GM20000 (cell line): ENCODE measurements around the gene KHK.

Experiments used
- DNase-seq: peaks from one replicate; pipeline ENCODE4 v3.0.0; 2012; ENCODE audit warnings: low spot score
- TF ChIP-seq, protein P1 (sequence below): IDR thresholded peaks from 2 replicates; pipeline ENCODE4 v1.5.1; 2012; ENCODE audit warnings: mild to moderate bottlenecking, control low read depth; ENCODE audit errors: extremely low read depth, missing control alignments

The KHK gene

DNA sequence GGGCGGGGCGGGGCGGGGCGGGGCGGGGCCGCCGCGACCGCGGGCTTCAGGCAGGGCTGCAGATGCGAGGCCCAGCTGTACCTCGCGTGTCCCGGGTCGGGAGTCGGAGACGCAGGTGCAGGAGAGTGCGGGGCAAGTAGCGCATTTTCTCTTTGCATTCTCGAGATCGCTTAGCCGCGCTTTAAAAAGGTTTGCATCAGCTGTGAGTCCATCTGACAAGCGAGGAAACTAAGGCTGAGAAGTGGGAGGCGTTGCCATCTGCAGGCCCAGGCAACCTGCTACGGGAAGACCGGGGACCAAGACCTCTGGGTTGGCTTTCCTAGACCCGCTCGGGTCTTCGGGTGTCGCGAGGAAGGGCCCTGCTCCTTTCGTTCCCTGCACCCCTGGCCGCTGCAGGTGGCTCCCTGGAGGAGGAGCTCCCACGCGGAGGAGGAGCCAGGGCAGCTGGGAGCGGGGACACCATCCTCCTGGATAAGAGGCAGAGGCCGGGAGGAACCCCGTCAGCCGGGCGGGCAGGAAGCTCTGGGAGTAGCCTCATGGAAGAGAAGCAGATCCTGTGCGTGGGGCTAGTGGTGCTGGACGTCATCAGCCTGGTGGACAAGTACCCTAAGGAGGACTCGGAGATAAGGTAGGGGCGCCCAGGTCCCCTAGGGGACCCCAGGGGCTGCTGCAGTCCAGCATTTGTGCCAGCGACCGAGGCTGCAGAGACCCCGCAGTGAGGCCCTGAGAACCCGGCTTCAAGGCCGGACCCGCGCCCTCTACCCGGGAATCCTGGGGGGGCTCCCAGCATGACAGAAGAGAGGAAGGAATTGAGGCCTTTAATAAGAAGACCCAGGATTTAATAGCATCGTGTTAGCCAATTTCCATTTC, at the start of gene KHK:
TSS of gene KHK (plus strand) at position 49 of the 870 bp plus-strand sequence. CDS start at position 537, 488 bp downstream.
- peak; percentile 48 for DNase-seq
- TF ChIP-seq, protein P1, sequence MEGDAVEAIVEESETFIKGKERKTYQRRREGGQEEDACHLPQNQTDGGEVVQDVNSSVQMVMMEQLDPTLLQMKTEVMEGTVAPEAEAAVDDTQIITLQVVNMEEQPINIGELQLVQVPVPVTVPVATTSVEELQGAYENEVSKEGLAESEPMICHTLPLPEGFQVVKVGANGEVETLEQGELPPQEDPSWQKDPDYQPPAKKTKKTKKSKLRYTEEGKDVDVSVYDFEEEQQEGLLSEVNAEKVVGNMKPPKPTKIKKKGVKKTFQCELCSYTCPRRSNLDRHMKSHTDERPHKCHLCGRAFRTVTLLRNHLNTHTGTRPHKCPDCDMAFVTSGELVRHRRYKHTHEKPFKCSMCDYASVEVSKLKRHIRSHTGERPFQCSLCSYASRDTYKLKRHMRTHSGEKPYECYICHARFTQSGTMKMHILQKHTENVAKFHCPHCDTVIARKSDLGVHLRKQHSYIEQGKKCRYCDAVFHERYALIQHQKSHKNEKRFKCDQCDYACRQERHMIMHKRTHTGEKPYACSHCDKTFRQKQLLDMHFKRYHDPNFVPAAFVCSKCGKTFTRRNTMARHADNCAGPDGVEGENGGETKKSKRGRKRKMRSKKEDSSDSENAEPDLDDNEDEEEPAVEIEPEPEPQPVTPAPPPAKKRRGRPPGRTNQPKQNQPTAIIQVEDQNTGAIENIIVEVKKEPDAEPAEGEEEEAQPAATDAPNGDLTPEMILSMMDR = no peak

DNA sequence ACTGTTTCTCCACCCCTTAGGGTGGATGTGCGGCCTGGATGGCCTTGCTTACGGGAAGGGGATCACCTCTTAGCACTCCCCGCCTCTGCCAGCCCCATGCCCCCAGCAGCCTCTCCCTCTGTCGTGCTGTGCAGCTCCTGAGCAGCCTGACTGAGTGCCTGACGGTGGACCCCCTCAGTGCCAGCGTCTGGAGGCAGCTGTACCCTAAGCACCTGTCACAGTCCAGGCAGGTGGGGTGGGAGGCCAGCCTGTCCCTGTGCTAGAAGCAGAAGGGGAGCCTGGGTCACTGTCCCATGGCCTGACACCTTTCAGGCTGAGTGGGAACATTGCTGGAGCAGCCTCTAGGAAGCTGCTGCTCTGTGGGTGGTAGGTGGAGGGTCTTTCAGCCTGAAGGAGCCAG, 48.6 kb upstream of the KHK start:
- TF ChIP-seq, protein P1 = no peak
- DNase-seq = no peak

DNA sequence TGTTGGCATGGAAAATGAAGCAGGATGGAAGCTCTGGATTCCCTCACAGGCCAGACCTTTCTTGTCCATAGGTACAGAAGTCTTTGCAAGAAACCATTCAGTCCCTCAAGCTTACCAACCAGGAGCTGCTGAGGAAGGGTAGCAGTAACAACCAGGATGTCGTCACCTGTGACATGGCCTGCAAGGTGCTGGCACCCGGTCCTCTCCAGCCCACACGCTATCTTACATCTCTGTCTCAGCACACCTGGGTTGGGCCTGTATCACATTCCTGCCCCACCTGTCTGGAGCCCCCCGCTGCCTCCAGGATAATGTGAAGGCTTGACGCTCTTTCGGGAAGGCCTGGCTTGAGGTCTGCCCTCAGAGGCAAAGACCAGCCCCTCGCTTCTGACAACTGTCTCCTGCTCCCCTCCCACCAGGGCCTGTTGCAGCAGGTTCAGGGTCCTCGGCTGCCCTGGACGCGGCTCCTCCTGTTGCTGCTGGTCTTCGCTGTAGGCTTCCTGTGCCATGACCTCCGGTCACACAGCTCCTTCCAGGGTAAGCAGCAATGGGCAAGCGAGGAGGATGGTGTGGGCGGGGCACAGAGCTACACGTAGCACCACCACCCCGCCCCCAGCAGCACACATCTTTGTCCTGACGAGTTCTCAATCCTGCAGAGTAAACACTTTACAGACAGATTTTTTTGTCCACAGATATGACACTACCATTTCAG, 47.8 kb upstream of the KHK start:
- DNase-seq = no peak
- TF ChIP-seq, protein P1 = no peak

DNA sequence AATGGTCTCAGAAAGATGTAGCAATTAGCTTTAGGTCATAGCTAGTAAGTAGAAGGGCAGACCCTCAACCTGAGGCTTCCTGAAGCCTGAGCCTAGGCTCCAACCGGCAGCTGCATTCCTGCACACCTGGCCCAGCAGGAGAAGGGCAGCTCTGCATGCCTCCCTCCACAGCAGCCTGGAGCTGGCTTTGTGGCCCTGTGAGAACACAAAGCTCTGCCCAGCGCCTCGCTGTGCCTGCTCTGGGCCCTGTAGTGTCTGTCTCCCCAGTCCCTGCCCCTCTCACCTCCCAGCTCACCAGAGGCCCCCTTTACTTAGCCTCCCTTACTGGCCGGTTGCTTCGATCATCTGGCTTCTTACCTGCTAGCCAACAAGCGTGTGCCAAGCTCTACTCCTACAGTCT, 47.1 kb upstream of the KHK start:
- no peak for DNase-seq
- TF ChIP-seq, protein P1 = no peak

- TF ChIP-seq, protein P1 = no peak
- no peak for DNase-seq
These were observed 46.7 kb upstream of the KHK start for GRCh38 chr2:27039871-27040270.

DNA sequence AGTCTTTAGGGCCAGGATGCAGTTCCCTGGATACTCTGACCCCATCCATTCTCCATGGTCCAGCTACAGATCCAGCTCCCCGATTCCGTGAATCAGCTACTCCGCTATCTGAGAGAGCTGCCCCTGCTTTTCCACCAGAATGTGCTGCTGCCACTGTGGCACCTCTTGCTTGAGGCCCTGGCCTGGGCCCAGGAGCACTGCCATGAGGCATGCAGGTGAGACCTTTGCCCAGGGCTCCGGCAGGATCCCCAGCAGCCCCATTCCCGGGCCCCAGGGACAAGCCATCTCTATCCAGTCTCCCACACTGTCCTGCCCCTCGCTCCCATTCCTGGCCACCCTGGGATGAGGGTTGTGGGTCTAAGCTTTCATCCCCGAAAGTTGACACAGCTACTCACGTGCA, 46.3 kb upstream of the KHK start:
- TF ChIP-seq, protein P1 = no peak
- DNase-seq = no peak

DNA sequence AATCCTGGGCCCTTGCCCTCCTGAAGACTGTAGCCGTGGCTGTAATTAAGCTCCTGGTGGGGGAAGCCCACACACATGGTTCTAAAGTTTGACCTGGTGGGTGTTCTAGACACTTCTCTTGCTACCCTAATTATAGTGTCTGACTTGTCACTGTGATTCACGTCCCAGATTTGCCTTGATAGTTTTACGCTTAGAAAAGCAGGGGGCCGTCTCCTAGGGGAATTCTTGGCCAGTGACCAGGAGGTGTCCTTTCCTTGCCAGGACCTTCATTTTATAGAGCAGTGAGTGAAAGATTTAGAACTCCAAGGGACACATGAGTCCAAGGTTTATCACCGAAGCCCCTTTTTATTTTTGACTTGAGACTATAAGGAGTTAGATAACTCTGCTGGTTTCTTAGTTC, 44.8 kb upstream of the KHK start:
- no peak for DNase-seq
- TF ChIP-seq, protein P1 = no peak
